GM12801 (cell line): ENCODE data around the gene ERC2.

ENCODE experiments used
- TF ChIP-seq, protein P1 (sequence below): IDR thresholded peaks from one replicate; pipeline ENCODE4 v1.5.1; 2011; ENCODE audit warnings: control low read depth; ENCODE audit not compliant: insufficient read length; ENCODE audit errors: extremely low read depth

ERC2 gene

DNA sequence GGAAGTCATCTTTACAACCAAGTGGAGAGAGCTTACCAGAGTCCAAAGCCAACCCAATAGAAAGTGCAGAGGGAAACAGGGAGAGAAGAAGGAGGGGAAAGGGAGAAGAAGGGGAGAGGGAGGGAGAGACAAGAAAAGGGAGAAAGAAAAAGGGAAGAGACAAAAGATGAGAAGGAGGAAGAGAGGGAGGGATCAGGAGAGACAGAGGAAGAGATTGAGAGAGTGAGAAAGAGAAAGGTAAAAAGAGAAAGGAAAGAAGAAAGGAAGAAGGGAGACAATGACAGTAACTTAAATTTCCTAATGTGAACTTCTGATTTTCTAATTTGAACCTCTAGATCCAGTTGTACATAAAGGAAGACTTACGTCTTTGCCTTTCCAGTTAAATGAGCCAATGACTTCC is 960.5 kb downstream of the ERC2 start:
- TF ChIP-seq, protein P1, sequence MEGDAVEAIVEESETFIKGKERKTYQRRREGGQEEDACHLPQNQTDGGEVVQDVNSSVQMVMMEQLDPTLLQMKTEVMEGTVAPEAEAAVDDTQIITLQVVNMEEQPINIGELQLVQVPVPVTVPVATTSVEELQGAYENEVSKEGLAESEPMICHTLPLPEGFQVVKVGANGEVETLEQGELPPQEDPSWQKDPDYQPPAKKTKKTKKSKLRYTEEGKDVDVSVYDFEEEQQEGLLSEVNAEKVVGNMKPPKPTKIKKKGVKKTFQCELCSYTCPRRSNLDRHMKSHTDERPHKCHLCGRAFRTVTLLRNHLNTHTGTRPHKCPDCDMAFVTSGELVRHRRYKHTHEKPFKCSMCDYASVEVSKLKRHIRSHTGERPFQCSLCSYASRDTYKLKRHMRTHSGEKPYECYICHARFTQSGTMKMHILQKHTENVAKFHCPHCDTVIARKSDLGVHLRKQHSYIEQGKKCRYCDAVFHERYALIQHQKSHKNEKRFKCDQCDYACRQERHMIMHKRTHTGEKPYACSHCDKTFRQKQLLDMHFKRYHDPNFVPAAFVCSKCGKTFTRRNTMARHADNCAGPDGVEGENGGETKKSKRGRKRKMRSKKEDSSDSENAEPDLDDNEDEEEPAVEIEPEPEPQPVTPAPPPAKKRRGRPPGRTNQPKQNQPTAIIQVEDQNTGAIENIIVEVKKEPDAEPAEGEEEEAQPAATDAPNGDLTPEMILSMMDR = no peak

DNA sequence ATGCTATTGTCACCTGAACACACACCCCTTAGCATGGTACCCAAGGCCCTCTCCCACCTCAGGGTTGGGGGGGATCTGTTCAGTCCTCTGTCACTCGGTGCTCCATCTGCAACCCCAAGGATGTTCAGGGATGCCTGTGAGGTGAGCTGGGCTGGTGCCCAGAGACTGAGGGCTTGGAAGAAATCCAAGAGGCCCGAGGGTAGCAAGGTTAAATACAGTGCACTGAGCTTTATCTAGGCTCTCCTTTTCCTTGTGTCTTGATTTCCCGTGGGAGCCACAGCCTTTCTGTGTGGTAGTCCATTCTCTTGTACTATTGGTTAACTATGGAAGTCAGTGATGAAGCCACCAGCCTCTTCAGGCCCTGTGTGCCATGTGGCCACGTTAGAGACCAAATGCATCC is 962.5 kb downstream of the ERC2 start:
- TF ChIP-seq, protein P1 = no peak

DNA sequence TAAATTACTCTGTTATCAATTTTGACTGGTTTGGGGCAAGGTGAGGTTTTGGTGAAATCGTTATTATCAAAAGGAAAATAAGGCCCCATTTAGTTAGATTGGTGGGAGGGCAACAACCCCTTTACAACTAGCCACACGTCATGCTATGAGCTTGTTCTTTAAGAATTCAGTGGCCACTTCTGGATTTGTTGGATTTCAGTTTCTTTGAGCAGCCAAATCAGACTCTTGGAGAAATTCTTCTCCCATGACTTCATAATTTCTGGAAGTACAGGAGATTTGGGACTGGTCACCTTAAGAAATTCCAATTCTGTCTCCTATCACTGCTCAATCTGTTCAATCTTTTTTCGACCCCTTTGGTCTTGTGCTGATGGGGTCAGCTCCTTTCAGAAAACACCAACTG is 966.4 kb downstream of the ERC2 start:
- TF ChIP-seq, protein P1 = no peak

DNA sequence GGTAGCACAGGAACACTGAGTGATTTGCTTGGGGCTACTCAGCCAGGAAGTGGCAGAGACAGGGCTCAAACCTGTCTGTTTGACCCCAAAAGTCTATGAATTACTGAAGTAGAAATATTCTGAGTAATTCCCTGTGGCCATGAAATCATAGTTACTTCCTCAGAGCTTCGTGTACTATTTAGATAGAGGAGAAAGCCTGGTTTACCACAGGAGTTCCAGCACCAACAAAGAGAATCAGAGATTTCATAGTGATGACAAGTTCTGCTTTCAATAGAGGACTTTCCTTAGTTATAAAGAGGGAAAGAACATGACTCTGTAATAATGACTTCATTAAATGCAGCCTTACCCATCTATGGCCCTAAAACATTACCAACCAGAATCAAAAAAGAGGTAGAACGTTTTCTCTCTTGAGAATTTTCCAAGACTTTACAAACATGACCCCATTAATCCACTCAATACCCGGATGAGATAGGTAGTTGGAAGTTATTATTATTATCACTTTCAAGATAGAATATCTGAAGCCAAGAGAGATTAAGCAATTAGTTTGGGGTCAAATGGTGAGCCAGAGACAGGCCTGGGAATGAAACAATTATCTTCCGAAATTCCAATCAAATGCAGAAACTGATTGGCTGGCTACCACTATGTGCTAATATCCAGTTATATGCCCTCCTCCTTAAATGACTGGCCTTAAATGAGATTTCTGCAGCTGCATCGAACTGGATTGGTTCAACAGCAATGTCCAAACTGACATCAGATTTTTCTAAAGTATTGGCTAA is 967.5 kb downstream of the ERC2 start:
- TF ChIP-seq, protein P1 = no peak

DNA sequence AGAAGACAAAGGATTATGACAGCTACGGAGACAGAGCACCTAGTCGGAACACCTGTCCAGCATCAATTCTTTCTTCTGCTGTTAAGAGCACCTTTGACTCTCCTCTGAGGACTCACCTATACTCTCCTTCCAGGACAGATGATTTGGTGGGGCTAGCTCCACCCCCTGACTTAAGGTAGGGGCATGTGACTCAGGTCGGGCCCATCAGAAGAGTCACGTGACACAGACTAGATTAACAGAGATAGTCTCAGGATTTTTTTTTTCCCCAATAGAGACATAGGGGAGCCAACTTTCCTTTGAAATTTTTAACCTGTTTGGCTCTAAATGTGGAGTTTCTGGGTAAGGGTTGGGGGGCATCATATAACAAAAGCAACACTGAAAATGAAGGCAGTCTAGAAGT is 969.7 kb downstream of the ERC2 start:
- TF ChIP-seq, protein P1 = no peak

DNA sequence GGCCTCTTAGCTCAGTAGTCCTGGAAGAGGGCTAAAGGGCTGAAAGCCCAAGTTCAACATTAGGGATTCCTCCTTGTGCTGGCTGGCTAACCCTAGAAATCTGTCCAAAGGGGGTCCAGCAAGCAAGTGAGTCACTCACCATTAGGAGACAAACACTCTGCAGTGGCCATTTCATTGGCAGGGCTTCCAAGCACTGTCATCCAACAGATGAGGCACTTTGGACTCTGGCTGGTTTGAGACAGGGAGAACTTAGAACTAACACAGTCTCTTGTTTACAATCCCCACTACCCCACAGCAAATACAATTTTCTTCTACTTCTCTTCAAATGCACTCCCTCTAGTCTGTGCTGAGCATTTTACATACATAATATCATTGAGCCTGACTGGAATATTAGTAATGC is 971.0 kb downstream of the ERC2 start:
- TF ChIP-seq, protein P1 = no peak

DNA sequence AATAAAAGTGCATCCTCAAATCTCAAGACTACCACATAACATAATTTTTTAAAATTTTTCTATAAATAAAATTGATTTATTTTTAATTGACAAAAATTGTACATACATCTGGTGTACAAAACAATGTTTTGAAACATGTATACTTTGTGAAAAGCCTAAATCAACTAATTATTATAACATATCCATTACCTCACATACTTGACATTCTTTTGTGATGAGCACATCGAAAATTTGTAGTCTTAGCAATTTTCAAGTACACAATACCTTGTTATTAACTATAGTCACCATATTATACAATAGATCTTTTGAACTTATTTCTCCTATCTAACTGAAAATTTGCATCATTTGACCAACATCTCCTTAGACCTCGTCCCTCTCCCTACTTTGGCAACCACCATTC is 973.3 kb downstream of the ERC2 start:
- TF ChIP-seq, protein P1 = no peak
